K562 (cell line): ENCODE measurements around the gene FIGNL1. TPM values are rescaled to one million over a fixed set of nuclear protein-coding genes. Genes with fewer than 3 reads are reported as not detected.

Source experiments
- ATAC-seq: fragments of 200-7000 bp; cut with Tn5 transposase; 3 replicates; pipeline ENCODE4 v1.9.1; 2020; ENCODE audit warnings: moderate library complexity
- BruUV-seq: library from RNA; stranded (reverse); fragments of 400-500 nt; replicated peaks from 2 replicates; lab custom pipeline; 2021; lab: Mats Ljungman, UMichigan
- CTCF ChIA-PET: fragments of 300-600 bp; formaldehyde crosslinking; extraction: SDS; loops from one replicate; lab custom pipeline; 2021; ENCODE audit warnings: low intra/inter-chr PET ratio; lab: Yijun Ruan, JAX
- POLR2A ChIA-PET: fragments of 300-600, 350-650 bp; sonication (Branson Sonifier 250); formaldehyde crosslinking; extraction: SDS; loops from one replicate; lab custom pipeline; 2021; ENCODE audit warnings: antibody characterized with exemption, inconsistent platforms; lab: Yijun Ruan, JAX
- DNase-seq, 4 experiments: peaks; one replicate each; pipeline versions ENCODE4 v3.0.0 to v3.0.0-alpha.2; 2011 to 2018; ENCODE audit warnings: low spot score in 3 of 4, mixed read lengths in 3 of 4; ENCODE audit errors: extremely low read depth in 1 of 4
- FAIRE-seq: peaks from 2 replicates; lab custom pipeline; 2011; peaks lifted over from hg19 to GRCh38; lab: Jason Lieb, UNC
- H2AFZ ChIP-seq: 2 replicates; pipeline ENCODE4 v1.6.0; 2011; ENCODE audit warnings: low read depth, low read length, control low read depth, inconsistent platforms
- H3K27ac ChIP-seq: fragments of 200-600 bp; 3 replicates; pipeline ENCODE4 v1.8.0; 2011; ENCODE audit warnings: low read depth, mild to moderate bottlenecking, control low read depth, inconsistent platforms, low read length, moderate library complexity, mixed read lengths; ENCODE audit errors: extremely low read depth
- H3K27me3 ChIP-seq, 2 experiments: fragments of 300-600 bp in 1 of 2; 2 replicates in 1 of 2; 3 replicates in 1 of 2; pipeline versions ENCODE4 v1.6.0 to v1.8.0; 2011; ENCODE audit warnings: inconsistent platforms in 2 of 2, low read length in 2 of 2, mild to moderate bottlenecking in 1 of 2, mixed read lengths in 1 of 2, moderate library complexity in 1 of 2; ENCODE audit not compliant: control insufficient read depth in 2 of 2, insufficient read depth in 2 of 2
- H3K36me3 ChIP-seq: fragments of 300-600 bp; 3 replicates; pipeline ENCODE4 v1.8.0; 2011; ENCODE audit warnings: mild to moderate bottlenecking, low read length, inconsistent platforms; ENCODE audit not compliant: control insufficient read depth, insufficient read depth
- H3K4me1 ChIP-seq, 2 experiments: fragments of 200-600 bp in 1 of 2; replicated peaks in 1 of 2; 2 replicates in 1 of 2; 3 replicates in 1 of 2; pipeline versions ENCODE4 v1.5.1 to v1.8.0; 2011; ENCODE audit warnings: inconsistent platforms in 2 of 2, low read length in 2 of 2, mild to moderate bottlenecking in 1 of 2, mixed read lengths in 1 of 2, moderate library complexity in 1 of 2; ENCODE audit not compliant: control insufficient read depth in 2 of 2, insufficient read depth in 2 of 2
- H3K4me2 ChIP-seq: 2 replicates; pipeline ENCODE4 v1.6.1; 2011; ENCODE audit warnings: low read length, control low read depth, inconsistent platforms, mixed read lengths; ENCODE audit not compliant: insufficient read depth
- H3K4me3 ChIP-seq: fragments of 200-600 bp; sonication (generic), shearing (Covaris generic); 2 replicates; pipeline ENCODE4 v1.5.1; 2016; ENCODE audit warnings: control low read depth, inconsistent platforms
- H3K79me2 ChIP-seq: fragments of 200-600 bp; 3 replicates; pipeline ENCODE4 v1.8.0; 2011; ENCODE audit warnings: low read length, inconsistent platforms; ENCODE audit not compliant: control insufficient read depth, insufficient read depth
- H3K9ac ChIP-seq, 2 experiments: 2 replicates each; pipeline versions ENCODE4 v1.6.0 to v1.6.1; 2011; ENCODE audit warnings: low read depth in 2 of 2, low read length in 2 of 2, control low read depth in 1 of 2, inconsistent platforms in 1 of 2, mild to moderate bottlenecking in 1 of 2, mixed read lengths in 1 of 2; ENCODE audit not compliant: insufficient read depth in 1 of 2
- H3K9me1 ChIP-seq: one replicate; pipeline ENCODE4 v1.6.0; 2011; ENCODE audit warnings: inconsistent platforms, mild to moderate bottlenecking, low read length, moderate library complexity; ENCODE audit not compliant: control insufficient read depth, insufficient read depth
- H3K9me3 ChIP-seq: replicated peaks from 2 replicates; pipeline ENCODE4 v1.5.1; 2011; ENCODE audit warnings: low read depth, low read length, inconsistent platforms; ENCODE audit not compliant: control insufficient read depth, insufficient read depth
- H4K20me1 ChIP-seq: replicated peaks from 2 replicates; pipeline ENCODE4 v1.6.1; 2011; ENCODE audit warnings: low read length, inconsistent platforms, mixed read lengths; ENCODE audit not compliant: control insufficient read depth, insufficient read depth
- ELF1 ChIP-seq: fragments of 200-800 bp; sonication (Bioruptor generic); IDR thresholded peaks from 2 replicates; pipeline ENCODE4 v1.6.1; 2016; ENCODE audit warnings: missing genetic modification characterization, missing compliant biosample characterization
- SREBF2 ChIP-seq: sonication (generic); formaldehyde crosslinking; IDR thresholded peaks from 2 replicates; pipeline ENCODE4 v1.4.0; 2020; ENCODE audit warnings: mild to moderate bottlenecking, missing genetic modification reagents
- SRSF1 ChIP-seq: fragments of 200-400 bp; formaldehyde crosslinking; IDR thresholded peaks from 2 replicates; pipeline ENCODE4 v1.6.1; 2017; ENCODE audit warnings: mild to moderate bottlenecking, low read depth, low read length, moderate library complexity
- TBL1XR1 ChIP-seq, 2 experiments: IDR thresholded peaks; 2 replicates each; pipeline ENCODE4 v1.6.1; 2012; ENCODE audit warnings: improper control_type of control experiment in 2 of 2, low read length in 2 of 2, mild to moderate bottlenecking in 1 of 2
- ZNF133 ChIP-seq: fragments of 250-450 bp; sonication (Bioruptor Pico); IDR thresholded peaks from 2 replicates; pipeline ENCODE4 v1.4.0; 2020; ENCODE audit warnings: mild to moderate bottlenecking
- ZNF217 ChIP-seq: sonication (generic); formaldehyde crosslinking; IDR thresholded peaks from 2 replicates; pipeline ENCODE4 v1.8.0; 2022; ENCODE audit warnings: mild to moderate bottlenecking, missing genetic modification reagents
- WGBS: fragments of 100-300 bp; shearing (Covaris generic); methylation state at CpG from one replicate; pipeline ENCODE4 v1.1.6; 2016; ENCODE audit warnings: low coverage, mixed read lengths; ENCODE audit not compliant: insufficient coverage; ENCODE audit errors: missing lambda C conversion rate; 5-methylcytosine and 5-hydroxymethylcytosine counted together
- in situ Hi-C: fragments of 300-500 bp; cut with MboI; formaldehyde crosslinking; loops from 4 replicates; pipeline ENCODE4 v1.15.0; 2018; ENCODE audit warnings: inconsistent platforms, mixed read lengths
- intact Hi-C: fragments of 100-400 bp; cut with micrococcal nuclease; formaldehyde crosslinking; loops from 2 replicates; pipeline ENCODE4 v1.14.2; 2022
- polyA plus RNA-seq, 8 experiments: library from polyadenylated mRNA; depleted of rRNA in 4 of 8; stranded (reverse) in 5 of 8; unstranded in 3 of 8; fragments of >200 nt; fragmentation: Nextera tagmentation in 2 of 8; fragmentation: Illumina TruSeq in 1 of 8; extraction: Ambion mirVana in 2 of 8; extraction: Trizol in 1 of 8; gene quantifications; 2 replicates each; pipeline versions ENCODE4 v1.2.1 to v1.2.3, GENCODE V29; 2011 to 2014; ENCODE audit warnings: inconsistent platforms in 1 of 8, missing spikeins in 1 of 8
- total RNA-seq, 7 experiments: library from RNA; depleted of rRNA in 6 of 7; stranded (reverse); fragments of >200 nt in 6 of 7; fragmentation: Illumina TruSeq in 2 of 7; extraction: Trizol in 2 of 7; gene quantifications; 2 replicates each; pipeline versions ENCODE4 v1.2.1 to v1.2.3, GENCODE V29; 2011 to 2021; ENCODE audit warnings: low replicate concordance in 1 of 7
- TF ChIP-seq, protein P1 (sequence below), 2 experiments: fragments of 450-650 bp; conservative IDR thresholded peaks; 2 replicates each; pipeline ENCODE4 v1.6.1; 2017; ENCODE audit warnings: mild to moderate bottlenecking in 2 of 2, moderate library complexity in 2 of 2

FIGNL1 gene
- total and polyA plus RNA-seq, 9 of the 15 experiments (the other 6 are each of a cell fraction or from before 2014, with no cell fraction given) = 15.5 to 48.3 (median 27.6) TPM

DNA sequence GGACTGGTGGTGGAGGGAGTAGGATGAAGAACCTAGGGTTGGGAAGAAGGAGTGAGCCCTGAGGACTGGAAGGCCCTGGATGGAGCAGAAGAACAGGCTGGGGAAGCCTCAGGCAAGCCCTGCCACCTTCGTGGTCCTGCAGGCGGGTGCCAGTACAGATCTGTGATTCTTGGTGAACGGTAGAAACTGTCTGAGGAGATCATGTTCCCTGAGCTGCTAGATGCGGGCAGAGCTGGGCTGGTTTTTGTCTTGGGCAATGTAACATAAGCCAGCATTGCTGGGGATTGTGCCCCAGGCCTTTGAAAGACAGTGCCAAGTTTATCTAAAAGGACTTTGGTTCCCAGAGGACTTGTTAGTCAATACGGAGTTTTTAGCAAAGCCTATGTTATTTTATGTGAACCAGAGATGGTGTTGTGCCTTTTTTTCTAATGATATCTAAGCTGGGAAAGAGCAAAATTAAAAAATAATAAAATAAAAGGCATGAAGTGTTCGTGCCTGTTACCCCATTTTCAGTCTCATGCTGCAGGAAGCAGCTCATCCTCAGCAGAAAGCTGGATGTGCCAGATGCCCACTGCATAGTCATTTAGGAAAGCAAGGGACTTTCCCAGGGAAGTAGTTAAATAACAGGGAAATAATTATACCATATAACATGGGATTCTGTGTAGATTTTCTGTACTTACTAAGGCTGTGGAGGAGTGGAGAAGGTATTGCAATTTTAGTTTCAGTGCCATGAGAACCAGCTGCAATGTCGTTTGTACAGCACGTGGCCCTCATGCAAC, 24.4 kb upstream of the FIGNL1 start (continued):
- TF ChIP-seq, protein P1, sequence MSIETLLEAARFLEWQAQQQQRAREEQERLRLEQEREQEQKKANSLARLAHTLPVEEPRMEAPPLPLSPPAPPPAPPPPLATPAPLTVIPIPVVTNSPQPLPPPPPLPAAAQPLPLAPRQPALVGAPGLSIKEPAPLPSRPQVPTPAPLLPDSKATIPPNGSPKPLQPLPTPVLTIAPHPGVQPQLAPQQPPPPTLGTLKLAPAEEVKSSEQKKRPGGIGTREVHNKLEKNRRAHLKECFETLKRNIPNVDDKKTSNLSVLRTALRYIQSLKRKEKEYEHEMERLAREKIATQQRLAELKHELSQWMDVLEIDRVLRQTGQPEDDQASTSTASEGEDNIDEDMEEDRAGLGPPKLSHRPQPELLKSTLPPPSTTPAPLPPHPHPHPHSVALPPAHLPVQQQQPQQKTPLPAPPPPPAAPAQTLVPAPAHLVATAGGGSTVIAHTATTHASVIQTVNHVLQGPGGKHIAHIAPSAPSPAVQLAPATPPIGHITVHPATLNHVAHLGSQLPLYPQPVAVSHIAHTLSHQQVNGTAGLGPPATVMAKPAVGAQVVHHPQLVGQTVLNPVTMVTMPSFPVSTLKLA (conservative IDR thresholded peaks at IDR 0.05) = no peak
- TF ChIP-seq SREBF2 (CRISPR knock-in tag) (no peak), ZNF133 (CRISPR knock-in tag) (no peak), ZNF217 (no peak)

DNA sequence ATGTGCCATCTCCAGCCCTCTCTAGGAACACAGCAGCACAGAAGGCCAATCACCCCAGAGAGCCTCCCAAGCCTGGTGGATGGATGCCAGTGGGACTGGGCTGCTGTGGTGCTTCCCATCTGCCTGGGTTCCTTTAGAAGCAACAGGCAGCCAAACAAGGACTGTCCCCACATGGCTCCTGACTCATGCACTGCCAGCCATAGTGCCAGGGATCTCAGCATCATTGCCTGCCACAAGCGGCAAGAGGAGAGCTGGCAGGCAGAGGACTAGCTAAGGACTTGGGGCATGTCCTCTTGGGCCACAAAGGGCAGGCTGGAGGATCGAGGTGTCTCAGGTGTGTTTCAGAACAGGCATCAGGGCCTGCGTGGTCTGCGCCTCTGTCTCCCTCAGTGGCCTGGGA, 23.4 kb upstream of the FIGNL1 start:
- DNase-seq = no peak
- no peak overlapping the region for H3K4me3 ChIP-seq
- no peak overlapping the region for H3K27ac ChIP-seq
- ChIA-PET CTCF (no interaction called here), POLR2A (interaction anchor here (0.6 to 0.7 kb wide), 2 partner anchors 9 to 89 kb away, joined by 3 read pairs; no protein-coding TSS in a partner anchor)
- no peak overlapping the region for H3K4me2 ChIP-seq
- H3K36me3 ChIP-seq = no peaks in the 10 kb centered on the region
- H4K20me1 ChIP-seq = 0 out of 2 replicates have a peak, but pooled peaks cover 4% of the 10 kb centered on the region
- TF ChIP-seq TBL1XR1 (IDR thresholded peaks at IDR 0.05; ENCODE audit: low read length in 2 of 2) = no peak
- no peak for TF ChIP-seq ELF1
- no peak for TF ChIP-seq SRSF1
- H2AFZ ChIP-seq = no peak overlapping the region
- H3K4me1 ChIP-seq = no peaks in the 10 kb centered on the region
- no peak for FAIRE-seq
- peaks cover 13 to 54% of the 10 kb centered on the region in 2 experiments; a peak in 4 of 5 replicates for H3K27me3 ChIP-seq
- no peak overlapping the region for H3K9ac ChIP-seq
- no TSS peak for BruUV-seq
- in situ Hi-C loops (no loop called here), intact Hi-C loops (no loop called here)
- no peaks in the 10 kb centered on the region for H3K79me2 ChIP-seq
- H3K9me3 ChIP-seq = no peaks in the 10 kb centered on the region
- no peak for ATAC-seq
- 9% methylated on average over 3 of the region's 4 CpGs for WGBS
- no peaks in the 10 kb centered on the region for H3K9me1 ChIP-seq
